Measurements from ENCODE around the gene FAM131A. TPM values are rescaled to one million over a fixed set of nuclear protein-coding genes. Genes with fewer than 3 reads are reported as not detected.

Gene FAM131A
- total and polyA plus RNA-seq, 9 of the 15 experiments (the other 6 are each of a cell fraction or from before 2014, with no cell fraction given) = 0.48 to 11.1 (median 4.3) TPM

DNA sequence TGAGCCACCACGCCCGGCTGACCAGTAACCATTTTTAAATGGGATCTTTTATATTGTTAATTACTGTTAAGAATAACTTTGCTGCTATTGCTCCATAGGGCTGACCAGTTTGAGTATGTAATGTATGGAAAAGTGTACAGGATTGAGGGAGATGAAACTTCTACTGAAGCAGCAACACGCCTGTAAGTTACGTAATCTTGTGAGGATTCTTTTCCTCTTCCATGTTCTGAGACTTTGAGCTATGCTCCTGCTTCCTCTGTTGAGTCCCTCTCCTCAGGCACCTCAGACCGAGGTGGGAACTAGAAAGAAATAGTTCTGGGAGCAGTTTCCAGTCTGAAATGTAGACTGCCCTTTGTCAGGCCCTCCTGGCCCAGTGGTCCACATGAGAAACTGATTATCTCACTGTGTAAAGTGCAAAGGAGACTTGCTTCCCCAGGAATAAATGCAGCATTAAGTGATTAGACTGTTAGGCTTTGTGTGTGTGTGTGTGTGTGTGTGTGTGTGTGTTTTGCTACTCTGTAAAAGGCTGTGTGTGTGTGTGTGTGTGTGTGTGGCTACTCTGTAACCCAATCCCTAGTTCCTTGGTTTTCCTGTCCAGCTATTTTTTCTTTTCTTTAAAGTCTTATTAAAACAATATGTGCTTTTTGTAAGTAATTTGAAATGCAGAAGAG is 29.4 kb downstream of the FAM131A start:
- intact Hi-C loops (cut with micrococcal nuclease) = no loop called here
- Histone ChIP-seq H2AFZ (ENCODE audit: low read depth, low read length) (no peak overlapping the region), H3K4me2 (ENCODE audit: insufficient read depth, low read length) (no peak overlapping the region), H3K79me2 (ENCODE audit: control insufficient read depth, insufficient read depth, low read length) (peaks cover 33% of the 10 kb centered on the region), H3K9ac (ENCODE audit: insufficient read depth in 1 of 2, low read depth in 2 of 2, low read length in 2 of 2) (no peak overlapping the region), H3K9me1 (ENCODE audit: control insufficient read depth, insufficient read depth, low read length) (peaks cover 3% of the 10 kb centered on the region), H3K27ac (ENCODE audit: extremely low read depth, low read depth, low read length) (no peak overlapping the region), H4K20me1 (replicated peaks; ENCODE audit: control insufficient read depth, insufficient read depth, low read length) (0 out of 2 replicates have a peak, but pooled peaks cover 3% of the 10 kb centered on the region), H3K36me3 (ENCODE audit: control insufficient read depth, insufficient read depth, low read length) (peaks cover 52% of the 10 kb centered on the region), H3K4me1 (replicated peaks in 1 of 2; ENCODE audit: control insufficient read depth in 2 of 2, insufficient read depth in 2 of 2, low read length in 2 of 2) (peaks cover 7 to 18% of the 10 kb centered on the region in 2 experiments; a peak in 3 of 5 replicates), H3K9me3 (replicated peaks; ENCODE audit: control insufficient read depth, insufficient read depth, low read depth, low read length) (no peaks in the 10 kb centered on the region), H3K4me3 (no peak overlapping the region), H3K27me3 (ENCODE audit: control insufficient read depth in 2 of 2, insufficient read depth in 2 of 2, low read length in 2 of 2) (no peaks in the 10 kb centered on the region)
- 78% methylated on average over 5 of the region's 5 CpGs for WGBS (ENCODE audit: insufficient coverage, low coverage, missing lambda C conversion rate)
- FAIRE-seq = no peak
- TF ChIP-seq SUPT5H (IDR thresholded peaks at IDR 0.05) (0 out of 2 replicates have a peak, but pooled peaks have one; percentile 26), HOXB6 (CRISPR knock-in tag; IDR thresholded peaks at IDR 0.05; ENCODE audit: borderline replicate concordance) (no peak), CEBPB (tag; IDR thresholded peaks at IDR 0.05) (peak; percentile 69), ZNF75A (CRISPR knock-in tag; IDR thresholded peaks at IDR 0.05) (no peak), FOXA3 (CRISPR knock-in tag; conservative IDR thresholded peaks at IDR 0.05 in 1 of 2, IDR thresholded peaks at IDR 0.05 in 1 of 2) (peak in 1 of 2 experiments; percentile 22; a peak in 1 of 4 replicates), MCM3 (IDR thresholded peaks at IDR 0.05) (peak; percentile 93), RBM14 (IDR thresholded peaks at IDR 0.05; ENCODE audit: borderline replicate concordance, insufficient read depth, low read depth, low read length) (no peak), EWSR1 (IDR thresholded peaks at IDR 0.05; ENCODE audit: borderline replicate concordance, low read depth, partially characterized antibody) (no peak)
- ChIA-PET CTCF (ENCODE audit: low intra/inter-chr PET ratio) (no interaction called here), POLR2A (interaction anchor here (0.7 kb wide), 1 partner anchor 8 kb away, joined by 3 read pairs; no protein-coding TSS in a partner anchor)
- in situ Hi-C loops (cut with MboI) = no loop called here
- no TSS peak for BruUV-seq (replicated peaks)
- DNase-seq (ENCODE audit: extremely low read depth in 1 of 4, low spot score in 3 of 4) = no peak
- no peak for ATAC-seq
